Naive thymus-derived CD8-positive, alpha-beta T cell (primary cell): ENCODE data around the gene RGS14. TPM values are rescaled to one million over a fixed set of nuclear protein-coding genes. Genes with fewer than 3 reads are reported as not detected.
"Not testable (repeated sequence)": the region's sequence is repeated elsewhere in the genome, so short reads cannot be mapped to it uniquely, and the experiment has no call there.

Experiments used
- ATAC-seq, 2 donors: fragments of 150-1000 bp; cut with Tn5 transposase in 1 of 2; sonication (Bioruptor Pico), chemical (Tn5 transposase) in 1 of 2; 1 replicate in 1 of 2; 2 replicates in 1 of 2; pipeline ENCODE4 v1.10.0; 2021; ENCODE audit warnings: mild to moderate bottlenecking in 2 of 2, moderate library complexity in 2 of 2
- POLR2A ChIA-PET: fragments of 350-600 bp; sonication (Branson Sonifier 250); formaldehyde crosslinking; loops from one replicate; lab custom pipeline; 2021; ENCODE audit warnings: antibody characterized with exemption; lab: Charles Lee
- DNase-seq, 10 donors: peaks; one replicate each; pipeline versions ENCODE4 v3.0.0 to v3.0.0-alpha.2; 2020 to 2022
- H3K27ac Mint-ChIP-seq, 10 donors: one replicate each; pipeline ENCODE4 v1.8.0; 2020 to 2022; ENCODE audit warnings: mild to moderate bottlenecking in 10 of 10, mixed read lengths in 10 of 10, moderate library complexity in 4 of 10, inconsistent platforms in 1 of 10
- H3K27me3 Mint-ChIP-seq, 5 donors: one replicate each; pipeline ENCODE4 v1.8.0; 2021 to 2022; ENCODE audit warnings: mixed read lengths in 5 of 5
- H3K36me3 Mint-ChIP-seq, 3 donors: one replicate each; pipeline ENCODE4 v1.8.0; 2020 to 2022; ENCODE audit warnings: mixed read lengths in 3 of 3, mild to moderate bottlenecking in 2 of 3, inconsistent platforms in 1 of 3
- H3K4me1 Mint-ChIP-seq, 4 donors: one replicate each; pipeline ENCODE4 v1.8.0; 2021 to 2022; ENCODE audit warnings: mixed read lengths in 4 of 4
- H3K4me3 Mint-ChIP-seq, 10 donors: one replicate each; pipeline ENCODE4 v1.8.0; 2020 to 2022; ENCODE audit warnings: mild to moderate bottlenecking in 10 of 10, mixed read lengths in 10 of 10, moderate library complexity in 6 of 10, inconsistent platforms in 1 of 10
- H3K9me3 Mint-ChIP-seq, 9 donors: one replicate each; pipeline ENCODE4 v1.8.0; 2020 to 2022; ENCODE audit warnings: mixed read lengths in 9 of 9, mild to moderate bottlenecking in 3 of 9, inconsistent platforms in 1 of 9, moderate library complexity in 1 of 9
- polyA plus RNA-seq, 3 donors: library from polyadenylated mRNA; unstranded; fragments of 300-500 nt; fragmentation: Illumina TruSeq; gene quantifications; one replicate each; pipeline ENCODE4 v1.2.3, GENCODE V29; 2021
- total RNA-seq, 8 experiments: library from RNA in 2 of 8; stranded (reverse) in 2 of 8; gene quantifications; one replicate each; pipeline ENCODE4 v1.2.3 and lab custom pipeline; 2021 to 2026

The RGS14 gene
- total and polyA plus RNA-seq, 5 experiments from 2014 or later, result 40.9 to 122 (median 89.3) TPM

- POLR2A ChIA-PET, result interaction anchor here (0.6 to 13.2 kb wide), 9 partner anchors 9 to 84 kb away, joined by 3 to 247 read pairs (median 5); partner anchors contain the start of genes LMAN2, RGS14 and SLC34A1
- peak overlapping the region in 9 of 10 donors; percentile 45 to 77 (median 54) for H3K4me3 Mint-ChIP-seq
- peaks cover 6 to 42% (median 10%) of the 10 kb centered on the region in 3 donors for H3K36me3 Mint-ChIP-seq
- ATAC-seq (no peak), DNase-seq (no peak)
- peaks cover 36 to 77% (median 72%) of the 10 kb centered on the region in 4 donors for H3K4me1 Mint-ChIP-seq
- peak overlapping the region; percentile 77 to 95 (median 90) for H3K27ac Mint-ChIP-seq
- H3K27me3 Mint-ChIP-seq, result no peaks in the 10 kb centered on the region
- no peaks in the 10 kb centered on the region for H3K9me3 Mint-ChIP-seq
Observed at GRCh38 chr5:177368869-177369644, 11.3 kb downstream of the RGS14 start.

DNA sequence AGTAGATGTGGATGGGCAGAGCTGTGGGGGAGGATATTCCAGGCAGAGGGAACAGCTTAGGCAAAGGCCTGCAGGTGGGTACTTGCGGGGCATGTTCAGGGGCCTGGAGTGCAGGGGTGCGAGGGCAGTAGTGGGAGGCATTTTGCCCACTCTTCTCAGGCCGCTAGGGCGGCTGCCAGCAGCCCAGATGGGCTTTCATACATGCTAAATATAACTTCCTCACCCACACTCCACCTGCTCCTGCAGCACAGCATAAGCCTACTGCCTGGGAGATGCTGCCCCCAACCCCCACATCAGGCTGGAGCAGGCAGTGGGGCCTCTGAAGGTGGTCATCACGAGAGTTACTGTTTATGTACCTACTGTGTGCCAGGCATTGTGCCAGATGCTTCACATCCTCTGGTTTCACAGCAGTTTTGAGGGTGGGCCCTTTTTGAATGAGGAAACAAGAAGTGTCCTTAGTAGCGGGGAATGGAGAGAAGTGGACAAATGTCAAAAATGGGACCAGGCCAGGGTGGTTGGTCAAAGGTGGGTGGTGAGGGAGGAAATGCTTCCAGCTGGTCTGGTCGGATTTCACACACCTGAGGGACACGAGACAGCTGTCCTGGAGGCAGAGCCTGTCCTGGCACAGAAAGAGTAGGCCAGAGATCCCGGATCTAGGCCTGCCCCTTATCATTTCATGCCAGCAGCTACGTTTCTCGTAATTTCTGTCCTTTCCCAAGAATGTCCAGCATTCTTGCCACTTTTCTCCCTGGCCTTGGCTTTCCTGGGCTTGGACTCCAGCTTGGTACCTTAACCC is 12.1 kb downstream of the RGS14 start:
- Mint-ChIP-seq H3K27me3 (no peaks in the 10 kb centered on the region), H3K27ac (peak overlapping the region; percentile 77 to 95 (median 90)), H3K4me1 (peaks cover 34 to 77% (median 72%) of the 10 kb centered on the region in 4 donors), H3K9me3 (no peaks in the 10 kb centered on the region), H3K4me3 (peak overlapping the region in 8 of 10 donors; percentile 45 to 77 (median 64)), H3K36me3 (peaks cover 6 to 37% (median 13%) of the 10 kb centered on the region in 3 donors)
- ATAC-seq (no peak), DNase-seq (no peak)
- POLR2A ChIA-PET, result interaction anchor here (0.9 to 13.2 kb wide), 14 partner anchors 9 to 125 kb away, joined by 3 to 247 read pairs (median 10); partner anchors contain the start of genes GRK6, LMAN2, MXD3 and RGS14

DNA sequence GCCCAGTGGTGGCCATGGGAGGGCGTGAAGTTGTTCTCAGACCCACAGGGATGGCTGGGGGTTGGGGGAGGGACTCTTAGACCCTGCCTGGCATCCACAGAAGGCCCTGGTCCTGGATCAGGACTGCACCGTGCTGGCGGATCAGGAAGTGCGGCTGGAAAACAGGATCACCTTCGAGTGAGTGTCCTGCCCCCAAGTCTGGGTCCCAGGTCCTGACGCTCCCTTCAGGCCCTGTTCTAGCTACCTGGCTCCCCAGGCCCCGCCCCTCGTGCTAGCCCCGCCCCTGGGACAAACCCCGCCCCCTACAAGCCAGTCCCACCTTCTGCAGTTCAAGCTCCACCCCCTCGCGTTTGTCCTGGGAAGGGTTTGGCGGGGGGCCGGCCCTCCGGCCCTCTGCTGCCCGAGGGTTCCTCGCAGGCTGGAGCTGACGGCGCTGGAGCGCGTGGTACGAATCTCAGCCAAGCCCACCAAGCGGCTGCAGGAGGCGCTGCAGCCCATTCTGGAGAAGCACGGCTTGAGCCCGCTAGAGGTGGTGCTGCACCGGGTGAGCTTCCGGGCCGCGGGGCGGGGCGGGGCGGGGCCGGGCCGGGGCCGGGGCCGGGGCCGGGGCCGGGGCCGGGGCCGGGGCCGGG is 12.9 kb downstream of the RGS14 start:
- Mint-ChIP-seq H3K27ac (peak overlapping the region in 5 of 10 donors; percentile 57 to 92 (median 85)), H3K36me3 (peaks cover 6 to 36% (median 13%) of the 10 kb centered on the region in 3 donors), H3K4me3 (peak overlapping the region in 5 of 10 donors; percentile 45 to 77 (median 61)), H3K9me3 (no peaks in the 10 kb centered on the region), H3K4me1 (peaks cover 38 to 81% (median 75%) of the 10 kb centered on the region in 4 donors), H3K27me3 (no peaks in the 10 kb centered on the region)
- POLR2A ChIA-PET, result interaction anchor here (1.0 to 13.2 kb wide), 17 partner anchors 8 to 124 kb away, joined by 3 to 247 read pairs (median 6); partner anchors contain the start of genes GRK6, LMAN2, MXD3 and PRELID1
- peak in 7 of 10 donors; percentile 45 to 82 (median 57) for DNase-seq
- peak; percentile 77 to 80 for ATAC-seq

GRCh38 chr5:177371120-177372033 is 13.7 kb downstream of the RGS14 start:
- H3K27ac Mint-ChIP-seq, result peak overlapping the region; percentile 66 to 94 (median 86)
- DNase-seq (no peak), ATAC-seq (no peak)
- H3K27me3 Mint-ChIP-seq, result no peaks in the 10 kb centered on the region
- H3K36me3 Mint-ChIP-seq, result peaks cover 6 to 30% (median 13%) of the 10 kb centered on the region in 3 donors
- H3K4me1 Mint-ChIP-seq, result peaks cover 38 to 83% (median 76%) of the 10 kb centered on the region in 4 donors
- H3K9me3 Mint-ChIP-seq, result no peaks in the 10 kb centered on the region
- POLR2A ChIA-PET, result interaction anchor here (0.7 to 13.2 kb wide), 23 partner anchors 7 to 1891 kb away, joined by 3 to 247 read pairs (median 6); partner anchors contain the start of genes GRK6, LMAN2, MXD3 and NSD1
- peak overlapping the region; percentile 45 to 84 (median 75) for H3K4me3 Mint-ChIP-seq

- no peaks in the 10 kb centered on the region for H3K9me3 Mint-ChIP-seq
- POLR2A ChIA-PET, result interaction anchor here (0.5 to 13.2 kb wide), 23 partner anchors 11 to 967 kb away, joined by 3 to 247 read pairs (median 5); partner anchors contain the start of genes GRK6, HNRNPAB, LMAN2 and MXD3
- H3K36me3 Mint-ChIP-seq, result peaks cover 6 to 25% (median 13%) of the 10 kb centered on the region in 3 donors
- DNase-seq, result peak in 2 of 10 donors; percentile 37 to 71
- no peaks in the 10 kb centered on the region for H3K27me3 Mint-ChIP-seq
- H3K27ac Mint-ChIP-seq, result peak overlapping the region; percentile 69 to 94 (median 92)
- peak overlapping the region; percentile 73 to 85 (median 81) for H3K4me3 Mint-ChIP-seq
- peaks cover 37 to 83% (median 74%) of the 10 kb centered on the region in 4 donors for H3K4me1 Mint-ChIP-seq
- peak; percentile 44 to 51 for ATAC-seq
Observed at GRCh38 chr5:177372034-177372896, 14.5 kb downstream of the RGS14 start.

DNA sequence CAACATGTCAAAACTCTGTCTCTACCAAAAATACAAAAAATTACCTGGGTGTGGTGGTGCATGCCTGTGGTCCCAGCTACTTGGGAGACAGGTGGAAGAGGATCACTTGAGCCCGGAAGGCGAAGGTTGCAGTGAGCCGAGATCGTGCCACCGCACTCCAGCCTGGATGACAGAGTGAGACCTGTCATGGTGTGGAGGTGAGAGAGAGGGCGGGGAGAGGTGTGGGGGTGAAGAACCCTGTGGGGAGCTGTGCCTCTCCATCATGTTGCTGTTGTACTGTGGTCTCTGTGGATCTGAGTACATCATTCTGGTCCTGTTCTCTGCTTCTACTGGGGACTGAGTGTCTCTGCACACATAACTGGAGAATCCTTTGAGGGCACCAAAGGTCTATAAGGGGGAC is 15.2 kb downstream of the RGS14 start:
- Mint-ChIP-seq H3K36me3 (peaks cover 6 to 25% (median 13%) of the 10 kb centered on the region in 3 donors), H3K9me3 (no peaks in the 10 kb centered on the region), H3K4me1 (peaks cover 37 to 90% (median 74%) of the 10 kb centered on the region in 4 donors), H3K27me3 (no peaks in the 10 kb centered on the region), H3K4me3 (peak overlapping the region; percentile 73 to 85 (median 81)), H3K27ac (peak overlapping the region; percentile 69 to 94 (median 92))
- POLR2A ChIA-PET, result interaction anchor here (0.6 to 13.2 kb wide), 19 partner anchors 8 to 836 kb away, joined by 3 to 247 read pairs (median 6); partner anchors contain the start of genes GRK6, HNRNPAB, LMAN2 and MXD3
- peak; percentile 38 to 52 for ATAC-seq
- DNase-seq, result no peak

DNA sequence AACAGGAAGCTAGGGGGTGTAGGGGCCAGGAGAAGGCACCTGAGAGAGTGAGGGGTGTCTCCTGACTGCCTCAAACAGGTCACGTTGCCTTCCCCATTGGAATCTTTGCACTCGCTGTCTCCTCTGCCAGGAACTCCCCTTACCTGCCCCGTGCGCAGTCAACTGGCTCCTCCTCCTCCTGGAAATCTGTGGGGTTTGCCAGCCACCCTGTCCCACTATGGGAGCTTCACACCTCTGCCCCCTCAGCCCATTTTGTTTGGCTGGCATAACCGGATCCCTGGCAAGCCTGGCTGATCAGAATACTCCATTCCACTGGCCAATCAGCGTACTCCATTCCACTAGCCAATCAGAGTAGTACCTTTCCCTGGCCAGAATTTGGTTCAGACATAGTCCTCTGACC is 16.1 kb downstream of the RGS14 start:
- POLR2A ChIA-PET, result interaction anchor here (0.6 to 13.2 kb wide), 9 partner anchors 9 to 81 kb away, joined by 3 to 247 read pairs (median 8); partner anchors contain the start of genes LMAN2, PRR7, RGS14 and SLC34A1

GRCh38 chr5:177374211-177374610 is 16.5 kb downstream of the RGS14 start:
- Mint-ChIP-seq H3K4me1 (peaks cover 29 to 83% (median 65%) of the 10 kb centered on the region in 4 donors), H3K36me3 (peaks cover 1 to 13% (median 10%) of the 10 kb centered on the region in 3 donors), H3K27ac (peak overlapping the region; percentile 83 to 94 (median 90)), H3K9me3 (no peaks in the 10 kb centered on the region), H3K27me3 (no peaks in the 10 kb centered on the region), H3K4me3 (peak overlapping the region in 9 of 10 donors; percentile 32 to 85 (median 80))
- ATAC-seq (no peak), DNase-seq (no peak)
- POLR2A ChIA-PET, result interaction anchor here (0.7 to 13.2 kb wide), 6 partner anchors 9 to 129 kb away, joined by 3 to 247 read pairs (median 34); partner anchors contain the start of genes LMAN2, RGS14 and SLC34A1

More for the DNA sequence above, 16.1 kb downstream of the RGS14 start:
- DNase-seq, result no peak
- H3K27me3 Mint-ChIP-seq, result no peaks in the 10 kb centered on the region
- no peak for ATAC-seq
- H3K36me3 Mint-ChIP-seq, result peaks cover 5 to 17% (median 13%) of the 10 kb centered on the region in 3 donors
- H3K27ac Mint-ChIP-seq, result peak overlapping the region; percentile 83 to 94 (median 90)
- no peaks in the 10 kb centered on the region for H3K9me3 Mint-ChIP-seq
- H3K4me1 Mint-ChIP-seq, result peaks cover 32 to 86% (median 66%) of the 10 kb centered on the region in 4 donors
- peak overlapping the region; percentile 15 to 85 (median 78) for H3K4me3 Mint-ChIP-seq

GRCh38 chr5:177375516-177375915 is 17.8 kb downstream of the RGS14 start:
- H3K27ac Mint-ChIP-seq, result peak overlapping the region; percentile 83 to 94 (median 90)
- POLR2A ChIA-PET, result interaction anchor here (0.6 to 13.2 kb wide), 4 partner anchors 11 to 846 kb away, joined by 3 to 247 read pairs (median 4); partner anchors contain the start of genes LMAN2 and RGS14
- H3K9me3 Mint-ChIP-seq, H3K4me3 Mint-ChIP-seq, DNase-seq, H3K36me3 Mint-ChIP-seq, H3K27me3 Mint-ChIP-seq, ATAC-seq: not testable (repeated sequence)
- H3K4me1 Mint-ChIP-seq, result peaks cover 32 to 78% (median 61%) of the 10 kb centered on the region in 4 donors
